Stimulated activated CD8-positive, alpha-beta memory T cell treated with anti-CD3 and anti-CD28 coated beads, Interleukin-12 subunit alpha, Interleukin-12 subunit beta, amount 100 ng/mL, for 1 hour (primary cell): ENCODE results near the gene RBM6.
A peak's percentile ranks its signal among the peaks of the same experiment; 100 is the strongest.
"Not testable (repeated sequence)": the region's sequence is repeated elsewhere in the genome, so short reads cannot be mapped to it uniquely, and the experiment has no call there.

Source experiments
- DNase-seq: peaks from one replicate; pipeline ENCODE4 v3.0.0-alpha.2; 2020; ENCODE audit warnings: low read depth

Gene RBM6

GRCh38 chr3:49976942-49977341 is 37.0 kb downstream of the RBM6 start:
- DNase-seq = no peak

DNA sequence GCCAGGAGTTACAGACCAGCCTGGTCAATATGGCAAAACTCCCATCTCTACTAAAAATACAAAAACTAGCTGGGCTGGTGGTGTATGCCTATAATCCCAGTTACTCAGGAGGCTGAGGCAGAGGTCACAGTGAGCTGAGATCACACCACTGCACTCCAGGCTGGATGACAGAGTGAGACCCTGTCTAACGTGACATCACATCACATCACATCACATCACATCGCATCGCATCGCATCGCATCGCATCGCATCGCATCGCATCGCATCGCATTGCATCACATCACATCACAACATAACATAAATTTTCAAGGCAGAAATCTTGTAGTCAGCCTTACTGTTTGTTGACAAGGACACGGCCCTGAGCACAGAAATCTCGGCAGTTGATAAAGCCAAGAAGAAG is 44.4 kb downstream of the RBM6 start:
- DNase-seq = no peak

- no peak for DNase-seq
Observed at GRCh38 chr3:49992326-49992725, 52.4 kb downstream of the RBM6 start.

DNA sequence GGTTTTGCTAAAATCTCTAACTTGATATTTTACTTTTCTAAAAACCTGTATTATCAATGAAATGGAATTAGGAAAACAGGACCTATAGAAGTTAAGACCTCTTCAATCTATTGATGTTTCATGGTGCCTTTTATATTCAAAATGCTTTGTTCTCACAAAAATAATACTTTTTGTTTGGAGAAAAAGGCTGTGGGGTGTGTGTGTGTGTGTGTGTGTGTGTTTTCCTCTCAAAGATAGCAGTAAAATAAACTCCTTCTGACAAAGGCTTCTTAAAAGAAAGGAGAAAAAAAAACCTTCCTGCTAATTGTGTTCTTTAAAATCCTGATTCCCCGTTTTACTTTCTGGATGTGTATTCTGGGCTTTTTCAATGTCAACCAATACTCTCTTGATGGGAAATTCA is 54.5 kb downstream of the RBM6 start:
- no peak for DNase-seq

DNA sequence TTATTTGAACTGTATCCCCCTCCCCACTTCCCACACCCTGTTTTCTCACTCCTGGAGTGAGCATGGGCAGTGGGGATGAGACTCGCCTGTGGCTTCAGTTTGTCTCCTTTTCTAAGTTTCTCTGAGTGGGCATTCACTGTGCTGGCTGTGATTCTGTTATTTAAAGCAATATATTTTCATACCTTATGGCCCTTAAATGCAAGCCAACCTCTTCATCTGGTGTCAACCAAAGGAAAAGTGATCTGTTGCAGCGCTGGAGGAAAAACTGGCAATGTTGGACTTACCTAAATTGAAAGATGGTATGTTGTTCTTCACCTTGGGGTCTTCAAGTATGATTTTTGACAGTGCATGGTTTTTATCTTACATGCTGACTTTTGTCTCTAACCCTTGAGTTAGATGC is 56.1 kb downstream of the RBM6 start:
- no peak for DNase-seq

DNA sequence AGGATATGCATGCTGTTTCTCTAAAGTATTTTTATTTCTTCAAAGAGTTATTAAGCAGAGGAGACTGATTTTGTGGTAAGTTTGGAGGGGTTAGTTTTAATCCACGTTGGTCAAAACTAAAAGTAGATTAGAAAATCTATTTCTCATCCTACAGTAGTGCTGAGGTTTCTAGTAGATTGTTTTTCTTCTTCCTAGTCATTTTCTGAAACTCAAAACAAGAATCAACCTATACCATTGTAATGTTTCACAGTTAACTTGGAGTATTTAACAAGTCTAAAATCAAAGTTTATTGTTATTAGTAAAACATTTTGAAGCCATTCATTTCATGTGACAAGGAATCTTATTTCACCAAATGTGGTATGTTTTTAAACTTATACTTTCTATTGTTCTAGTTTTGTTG is 57.9 kb downstream of the RBM6 start:
- no peak for DNase-seq

GRCh38 chr3:49998326-49998725 is 58.4 kb downstream of the RBM6 start:
- no peak for DNase-seq

GRCh38 chr3:50001511-50001910 is 61.6 kb downstream of the RBM6 start:
- no peak for DNase-seq

DNA sequence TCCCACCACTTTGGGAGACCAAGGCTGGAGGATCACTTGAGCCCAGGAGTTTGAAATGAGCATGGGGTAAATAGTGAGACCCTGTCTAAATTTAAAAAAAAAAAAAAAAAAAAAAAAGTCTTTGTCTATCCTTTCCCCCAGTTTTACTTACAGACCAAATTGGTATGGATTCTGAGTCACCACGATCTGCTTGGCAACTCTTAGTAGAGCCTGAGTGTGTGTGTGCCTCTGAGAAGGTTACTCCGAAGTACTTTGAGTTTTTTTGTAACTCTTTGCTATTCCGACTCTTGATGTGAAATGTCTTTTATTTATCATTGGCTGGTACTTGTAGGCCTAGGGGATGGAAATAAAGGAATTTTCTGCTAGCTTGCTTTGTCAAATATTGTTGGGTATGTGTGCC is 63.3 kb downstream of the RBM6 start:
- DNase-seq = no peak

- DNase-seq = no peak
Observed at GRCh38 chr3:50003824-50004223, 63.9 kb downstream of the RBM6 start.

DNA sequence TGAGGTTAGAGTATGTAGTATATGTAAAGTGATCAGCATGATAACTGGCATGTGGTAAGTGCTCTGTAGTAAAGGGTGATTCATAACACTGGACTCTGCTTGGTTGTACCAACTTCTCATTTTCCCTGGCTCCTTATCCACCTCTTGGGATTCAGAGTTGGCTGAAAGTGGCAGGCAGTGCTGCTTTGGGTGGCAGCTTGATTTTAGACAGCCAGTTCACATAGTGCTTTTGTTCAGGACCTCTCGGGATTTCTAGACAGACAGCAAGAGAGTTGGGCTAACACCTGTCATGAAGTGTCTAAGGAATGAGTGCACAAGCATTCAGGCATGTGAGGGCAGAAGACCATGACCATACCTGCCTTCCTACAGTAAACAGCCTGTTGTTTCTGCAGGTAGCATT is 69.0 kb downstream of the RBM6 start:
- no peak for DNase-seq

- no peak for DNase-seq
Observed at GRCh38 chr3:50010959-50011358, 71.0 kb downstream of the RBM6 start.

- DNase-seq = no peak
Observed at GRCh38 chr3:50015918-50016317, 76.0 kb downstream of the RBM6 start.

DNA sequence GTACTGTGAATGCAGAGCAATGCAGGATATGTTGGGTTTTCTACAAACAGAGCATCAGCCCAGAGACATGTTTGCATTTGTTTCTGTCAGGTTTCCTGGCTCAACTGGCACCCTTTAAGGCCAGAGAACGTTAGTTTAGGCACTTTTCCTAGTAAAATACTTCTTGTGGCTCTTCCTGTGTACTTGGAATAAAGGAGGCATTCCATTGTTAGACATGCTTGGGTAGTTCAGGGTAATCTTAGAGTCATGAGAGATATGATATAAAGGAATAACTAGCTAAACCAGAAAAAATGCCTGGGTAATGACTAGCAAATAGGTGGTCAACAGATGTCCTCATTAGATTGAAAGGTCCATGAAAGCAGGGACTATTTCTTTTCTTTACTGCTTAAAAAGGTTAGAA is 88.4 kb downstream of the RBM6 start:
- no peak for DNase-seq

- not testable (repeated sequence) for DNase-seq
Observed at GRCh38 chr3:50031201-50031600, 91.3 kb downstream of the RBM6 start.

- no peak for DNase-seq
Observed at GRCh38 chr3:50044976-50045375, 105.0 kb downstream of the RBM6 start.

DNA sequence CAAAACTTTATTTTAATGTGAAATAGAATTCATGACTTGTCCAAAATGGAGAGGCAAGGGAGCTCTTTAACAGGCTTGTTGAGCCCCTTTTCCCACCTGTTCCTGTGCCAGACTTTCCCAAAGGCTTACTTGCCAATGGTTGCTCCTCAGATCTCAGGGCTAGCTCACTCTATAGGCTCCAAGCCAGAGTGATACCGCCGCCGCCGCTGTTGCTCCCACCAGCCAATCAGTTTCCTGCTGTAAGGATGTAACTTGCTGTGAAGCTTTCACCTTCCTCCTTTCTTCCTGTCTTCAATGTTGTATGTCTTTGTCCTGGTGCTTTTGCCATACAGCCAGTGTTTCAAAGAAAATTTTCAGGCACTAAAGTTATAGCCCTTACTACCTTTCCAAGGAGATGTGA is 107.5 kb downstream of the RBM6 start:
- DNase-seq = no peak

DNA sequence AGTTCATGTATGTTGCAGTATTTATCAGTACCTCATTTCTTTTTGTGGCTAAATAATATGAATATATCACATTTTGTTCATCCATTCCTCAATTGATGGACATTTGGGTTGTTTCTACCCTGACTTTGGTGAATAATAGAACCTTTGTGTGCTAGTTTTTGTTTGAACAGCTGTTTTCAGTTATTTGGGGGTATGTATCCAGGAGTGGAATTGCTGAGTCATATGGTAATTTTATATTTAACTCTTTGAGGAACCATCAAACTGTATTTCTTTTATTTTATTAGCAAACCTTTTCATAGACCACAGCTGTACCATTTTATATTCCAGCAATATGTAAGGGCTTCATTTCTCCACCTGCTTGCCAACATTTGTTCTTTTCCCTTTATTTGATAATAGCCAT is 110.4 kb downstream of the RBM6 start:
- DNase-seq = no peak

- no peak for DNase-seq
Observed at GRCh38 chr3:50057756-50058155, 117.8 kb downstream of the RBM6 start.

DNA sequence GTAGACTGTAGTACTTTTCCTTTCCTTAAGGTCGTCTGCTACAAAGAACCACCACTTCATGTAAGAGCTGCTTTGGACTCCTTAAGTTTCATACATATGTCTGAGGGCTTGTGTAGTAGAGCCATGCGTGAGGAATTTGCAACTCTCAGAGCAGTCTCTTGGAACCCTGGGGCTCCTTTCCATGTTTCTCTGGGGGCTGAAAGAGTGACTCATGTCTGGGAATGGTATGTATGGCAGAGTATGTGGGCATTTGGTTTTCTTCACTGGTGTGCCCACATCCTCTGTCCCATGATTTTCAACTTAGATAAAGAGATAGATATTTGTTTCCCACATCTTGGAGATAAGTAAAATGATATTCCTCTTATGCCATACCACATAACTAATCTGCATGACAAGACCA is 128.2 kb downstream of the RBM6 start:
- no peak for DNase-seq

DNA sequence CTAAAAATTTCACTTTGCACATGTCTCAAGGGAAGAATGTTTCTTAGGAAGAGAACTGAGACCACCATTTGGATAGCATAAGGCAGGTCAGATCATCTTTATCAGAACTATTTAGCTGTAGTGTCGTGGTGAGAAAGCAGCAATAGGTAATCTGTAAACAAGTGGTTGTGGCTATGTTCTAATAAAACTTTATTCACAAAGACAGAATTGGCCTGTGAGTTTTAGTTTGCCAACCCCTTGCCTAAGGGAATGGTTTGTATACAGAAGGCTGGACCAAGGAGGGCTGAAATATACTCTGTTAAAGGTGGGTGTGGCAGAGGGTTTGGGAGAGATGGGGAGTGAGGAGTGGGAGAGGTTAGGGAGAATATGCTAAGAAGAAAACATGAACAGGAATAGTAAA is 138.1 kb downstream of the RBM6 start:
- DNase-seq = no peak

DNA sequence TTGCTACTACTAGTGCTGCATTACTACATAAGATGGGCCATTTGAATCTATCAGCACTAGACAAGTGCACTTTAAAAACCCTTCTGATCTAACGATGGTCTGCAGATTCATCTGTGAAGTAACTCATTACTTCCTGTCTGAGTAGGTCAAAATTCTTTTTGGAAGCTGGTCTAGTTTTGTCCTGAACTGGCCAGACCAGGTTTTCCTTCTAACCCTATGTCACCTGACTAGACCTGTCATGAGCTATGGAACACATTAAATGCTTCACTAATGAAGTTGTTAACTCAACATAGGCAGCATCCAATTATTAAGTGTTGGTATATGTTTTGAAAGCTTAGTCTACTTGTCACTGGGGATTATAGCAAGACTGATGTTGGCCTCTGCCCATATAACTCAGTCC is 138.7 kb downstream of the RBM6 start:
- DNase-seq = no peak

DNA sequence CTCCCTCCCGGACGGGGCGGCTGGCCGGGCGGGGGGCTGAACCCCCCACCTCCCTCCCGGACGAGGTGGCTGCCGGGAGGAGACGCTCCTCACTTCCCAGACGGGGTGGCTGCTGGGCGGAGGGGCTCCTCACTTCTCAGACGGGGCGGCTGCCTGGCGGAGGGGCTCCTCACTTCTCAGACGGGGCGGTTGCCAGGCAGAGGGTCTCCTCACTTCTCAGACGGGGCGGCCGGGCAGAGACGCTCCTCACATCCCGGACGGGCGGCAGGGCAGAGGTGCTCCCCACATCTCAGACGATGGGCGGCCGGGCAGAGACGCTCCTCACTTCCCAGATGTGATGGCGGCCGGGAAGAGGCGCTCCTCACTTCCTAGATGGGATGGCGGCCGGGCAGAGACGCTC is 145.0 kb downstream of the RBM6 start:
- not testable (repeated sequence) for DNase-seq

DNA sequence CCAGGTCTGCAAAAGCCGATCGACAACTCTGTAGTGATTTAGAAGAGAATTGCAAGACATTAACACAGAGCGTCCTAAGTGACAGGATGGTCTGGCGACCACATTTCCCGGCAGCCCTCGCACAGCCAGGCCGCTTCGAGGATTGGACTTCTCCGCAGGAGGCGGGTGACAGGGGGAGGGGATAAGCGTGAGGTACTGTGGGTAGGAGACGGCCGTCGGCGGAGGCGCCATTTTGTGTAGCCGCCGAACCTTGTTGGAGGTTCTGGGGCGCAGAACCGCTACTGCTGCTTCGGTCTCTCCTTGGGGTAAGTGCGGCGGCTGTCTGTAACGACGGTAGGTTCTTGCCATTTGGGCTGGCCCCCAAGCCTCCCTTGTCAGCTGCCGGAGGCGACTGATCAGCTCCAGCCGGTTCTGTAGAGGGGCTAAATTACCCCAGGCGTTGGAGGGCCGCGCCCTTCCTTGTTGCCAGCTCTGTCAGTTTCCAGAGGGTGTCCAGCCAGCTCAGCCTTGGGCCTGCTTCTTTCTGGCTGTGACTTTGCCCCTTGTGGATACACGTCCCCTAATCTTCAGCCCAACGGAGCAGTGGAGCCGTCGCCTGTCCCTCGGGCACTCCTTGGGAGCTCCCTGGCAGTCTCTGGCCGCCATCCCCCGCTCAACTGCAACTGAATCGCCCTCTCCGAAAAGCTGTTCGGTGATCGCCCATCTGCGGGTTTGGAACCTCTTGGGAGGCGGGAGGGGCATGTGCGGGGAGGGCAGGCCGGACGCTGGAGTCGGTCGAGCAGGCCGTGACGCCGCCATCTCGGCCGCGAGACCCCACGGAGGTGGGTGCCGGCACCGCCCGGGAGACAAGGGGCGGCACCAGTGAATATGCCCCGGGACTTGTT is 149.0 kb downstream of the RBM6 start, which contains the start of gene RBM5:
TSS of gene RBM5 (plus strand) at position 195 of the 884 bp plus-strand sequence. CDS start 1,516 bp downstream, outside the sequence.
- DNase-seq = peak; percentile 85
